T follicular helper cell (primary cell): ENCODE results near the gene COMMD4.
"Not testable (repeated sequence)": the region's sequence is repeated elsewhere in the genome, so short reads cannot be mapped to it uniquely, and the experiment has no call there.

Experiments
- DNase-seq: peaks from one replicate; pipeline ENCODE4 v3.0.0-alpha.2; 2020; ENCODE audit warnings: low read depth

COMMD4 gene

GRCh38 chr15:75371901-75372688 lies 36.2 kb downstream of the COMMD4 start:
- no peak for DNase-seq

- no peak for DNase-seq
Measured at GRCh38 chr15:75380773-75381172, 44.9 kb downstream of the COMMD4 start.

GRCh38 chr15:75383986-75384385 lies 48.1 kb downstream of the COMMD4 start:
- not testable (repeated sequence) for DNase-seq
